PFSK-1 (cell line): ENCODE results near the gene PAAF1.

Source experiments
- FOXP2 ChIP-seq: optimal IDR thresholded peaks from 2 replicates; pipeline ENCODE3; 2011; ENCODE audit warnings: borderline replicate concordance, control low read depth, inconsistent platforms; ENCODE audit not compliant: insufficient read depth; ENCODE audit errors: extremely low read length, extremely low read depth
- POLR2AphosphoS5 ChIP-seq: IDR thresholded peaks from 2 replicates; pipeline ENCODE4 v1.6.1; 2012; ENCODE audit warnings: low read depth, mild to moderate bottlenecking, control low read depth, low read length, moderate library complexity
- REST ChIP-seq, 2 experiments: IDR thresholded peaks; 2 replicates each; pipeline versions ENCODE4 v1.6.1 to v1.8.0; 2011 to 2012; ENCODE audit warnings: low read depth in 2 of 2, low read length in 2 of 2, control low read depth in 1 of 2, inconsistent platforms in 1 of 2, mild to moderate bottlenecking in 1 of 2, moderate library complexity in 1 of 2; ENCODE audit not compliant: insufficient read depth in 1 of 2
- SIN3A ChIP-seq: IDR thresholded peaks from 2 replicates; pipeline ENCODE4 v1.6.1; 2012; ENCODE audit warnings: mild to moderate bottlenecking, low read length, moderate library complexity, borderline replicate concordance; ENCODE audit not compliant: insufficient read depth
- TAF1 ChIP-seq: IDR thresholded peaks from 2 replicates; pipeline ENCODE4 v1.6.1; 2012; ENCODE audit warnings: low read length, control low read depth, borderline replicate concordance; ENCODE audit not compliant: insufficient read depth

DNA sequence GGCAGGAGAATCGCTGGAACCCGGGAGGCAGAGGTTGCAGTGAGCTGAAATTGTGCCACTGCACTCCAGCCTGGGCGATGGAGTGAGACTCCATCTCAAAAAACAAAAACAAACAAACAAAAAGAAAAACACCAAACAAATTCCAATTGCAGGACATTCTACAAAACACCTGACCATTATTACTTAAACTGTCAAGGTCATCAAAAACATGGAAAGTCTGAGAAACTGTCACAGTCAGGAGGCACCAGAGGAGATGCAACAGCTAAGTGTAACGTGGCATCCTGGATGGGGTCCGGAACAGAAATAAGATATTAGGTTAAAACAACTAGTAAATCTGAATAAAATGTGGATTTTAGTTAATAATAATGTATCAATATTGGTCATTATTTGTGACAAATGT lies 73.1 kb downstream of the PAAF1 start:
- TF ChIP-seq TAF1 (no peak), POLR2AphosphoS5 (no peak), REST (IDR thresholded peaks at IDR 0.05; ENCODE audit: insufficient read depth in 1 of 2, low read depth in 2 of 2, low read length in 2 of 2) (no peak), SIN3A (no peak), FOXP2 (no peak)
